Choroid plexus epithelial cell (primary cell): Measurements from ENCODE around the gene LRFN3.

Experiments used
- DNase-seq: peaks from one replicate; pipeline ENCODE4 v3.0.0-alpha.2; 2010; ENCODE audit warnings: low read depth
- H3K4me3 ChIP-seq: 2 replicates; pipeline ENCODE4 v1.5.1; 2011; ENCODE audit warnings: low read depth, mild to moderate bottlenecking, control low read depth, low read length, moderate library complexity
- TF ChIP-seq, protein P1 (sequence below): conservative IDR thresholded peaks from 2 replicates; pipeline ENCODE4 v1.5.1; 2011; ENCODE audit warnings: low read depth, mild to moderate bottlenecking, control low read depth, inconsistent platforms, low read length, moderate library complexity

LRFN3 gene

DNA sequence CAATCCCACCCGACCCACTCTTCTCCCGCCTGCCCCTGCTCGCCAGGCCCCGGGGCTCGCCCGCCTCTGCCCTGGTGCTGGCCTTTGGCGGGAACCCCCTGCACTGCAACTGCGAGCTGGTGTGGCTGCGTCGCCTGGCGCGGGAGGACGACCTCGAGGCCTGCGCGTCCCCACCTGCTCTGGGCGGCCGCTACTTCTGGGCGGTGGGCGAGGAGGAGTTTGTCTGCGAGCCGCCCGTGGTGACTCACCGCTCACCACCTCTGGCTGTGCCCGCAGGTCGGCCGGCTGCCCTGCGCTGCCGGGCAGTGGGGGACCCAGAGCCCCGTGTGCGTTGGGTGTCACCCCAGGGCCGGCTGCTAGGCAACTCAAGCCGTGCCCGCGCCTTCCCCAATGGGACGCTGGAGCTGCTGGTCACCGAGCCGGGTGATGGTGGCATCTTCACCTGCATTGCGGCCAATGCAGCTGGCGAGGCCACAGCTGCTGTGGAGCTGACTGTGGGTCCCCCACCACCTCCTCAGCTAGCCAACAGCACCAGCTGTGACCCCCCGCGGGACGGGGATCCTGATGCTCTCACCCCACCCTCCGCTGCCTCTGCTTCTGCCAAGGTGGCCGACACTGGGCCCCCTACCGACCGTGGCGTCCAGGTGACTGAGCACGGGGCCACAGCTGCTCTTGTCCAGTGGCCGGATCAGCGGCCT lies 4.1 kb downstream of the LRFN3 start:
- H3K4me3 ChIP-seq: no peak overlapping the region
- TF ChIP-seq, protein P1, sequence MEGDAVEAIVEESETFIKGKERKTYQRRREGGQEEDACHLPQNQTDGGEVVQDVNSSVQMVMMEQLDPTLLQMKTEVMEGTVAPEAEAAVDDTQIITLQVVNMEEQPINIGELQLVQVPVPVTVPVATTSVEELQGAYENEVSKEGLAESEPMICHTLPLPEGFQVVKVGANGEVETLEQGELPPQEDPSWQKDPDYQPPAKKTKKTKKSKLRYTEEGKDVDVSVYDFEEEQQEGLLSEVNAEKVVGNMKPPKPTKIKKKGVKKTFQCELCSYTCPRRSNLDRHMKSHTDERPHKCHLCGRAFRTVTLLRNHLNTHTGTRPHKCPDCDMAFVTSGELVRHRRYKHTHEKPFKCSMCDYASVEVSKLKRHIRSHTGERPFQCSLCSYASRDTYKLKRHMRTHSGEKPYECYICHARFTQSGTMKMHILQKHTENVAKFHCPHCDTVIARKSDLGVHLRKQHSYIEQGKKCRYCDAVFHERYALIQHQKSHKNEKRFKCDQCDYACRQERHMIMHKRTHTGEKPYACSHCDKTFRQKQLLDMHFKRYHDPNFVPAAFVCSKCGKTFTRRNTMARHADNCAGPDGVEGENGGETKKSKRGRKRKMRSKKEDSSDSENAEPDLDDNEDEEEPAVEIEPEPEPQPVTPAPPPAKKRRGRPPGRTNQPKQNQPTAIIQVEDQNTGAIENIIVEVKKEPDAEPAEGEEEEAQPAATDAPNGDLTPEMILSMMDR: no peak
- no peak for DNase-seq

DNA sequence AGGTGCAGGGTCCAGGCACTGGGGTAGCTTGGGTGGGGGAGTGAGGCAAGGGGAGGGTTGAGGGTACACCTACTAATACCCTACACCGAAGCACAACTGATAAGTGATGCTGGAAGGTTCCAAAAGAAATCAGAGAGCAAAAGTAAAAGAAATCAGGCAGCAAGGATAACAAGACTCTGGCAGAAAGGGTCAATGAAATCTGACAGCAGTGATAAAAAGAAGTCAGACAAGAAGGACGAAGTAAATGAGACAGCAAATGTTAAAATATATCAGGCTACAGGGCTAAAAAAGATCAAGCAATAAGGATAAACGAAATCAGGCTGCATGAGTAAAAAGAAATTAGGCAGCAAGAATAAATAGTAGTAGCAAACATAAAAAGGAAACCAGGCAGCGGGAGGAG lies 4.7 kb downstream of the LRFN3 start:
- DNase-seq: no peak
- no peak overlapping the region for H3K4me3 ChIP-seq
- TF ChIP-seq, protein P1: no peak

DNA sequence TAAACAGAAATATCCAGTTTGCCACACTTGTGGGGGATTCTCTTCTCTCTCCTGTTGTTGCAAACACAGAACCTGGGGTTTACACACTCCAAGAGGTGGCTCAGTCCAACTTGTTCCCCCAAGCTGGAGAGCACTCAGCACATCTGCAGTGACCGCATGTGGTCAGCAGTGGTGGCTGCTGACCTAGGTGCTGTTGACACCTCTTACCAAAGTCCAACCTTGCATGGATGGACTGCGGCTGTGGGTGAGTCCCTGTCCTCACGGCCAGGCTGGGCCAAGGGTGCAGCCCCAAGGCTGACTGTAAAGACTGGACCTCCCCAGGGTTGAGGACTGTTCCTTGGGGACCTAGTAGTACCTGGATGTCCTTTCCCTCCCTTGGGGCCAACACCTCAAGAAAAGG lies 6.1 kb downstream of the LRFN3 start:
- no peak overlapping the region for H3K4me3 ChIP-seq
- TF ChIP-seq, protein P1: no peak
- no peak for DNase-seq

DNA sequence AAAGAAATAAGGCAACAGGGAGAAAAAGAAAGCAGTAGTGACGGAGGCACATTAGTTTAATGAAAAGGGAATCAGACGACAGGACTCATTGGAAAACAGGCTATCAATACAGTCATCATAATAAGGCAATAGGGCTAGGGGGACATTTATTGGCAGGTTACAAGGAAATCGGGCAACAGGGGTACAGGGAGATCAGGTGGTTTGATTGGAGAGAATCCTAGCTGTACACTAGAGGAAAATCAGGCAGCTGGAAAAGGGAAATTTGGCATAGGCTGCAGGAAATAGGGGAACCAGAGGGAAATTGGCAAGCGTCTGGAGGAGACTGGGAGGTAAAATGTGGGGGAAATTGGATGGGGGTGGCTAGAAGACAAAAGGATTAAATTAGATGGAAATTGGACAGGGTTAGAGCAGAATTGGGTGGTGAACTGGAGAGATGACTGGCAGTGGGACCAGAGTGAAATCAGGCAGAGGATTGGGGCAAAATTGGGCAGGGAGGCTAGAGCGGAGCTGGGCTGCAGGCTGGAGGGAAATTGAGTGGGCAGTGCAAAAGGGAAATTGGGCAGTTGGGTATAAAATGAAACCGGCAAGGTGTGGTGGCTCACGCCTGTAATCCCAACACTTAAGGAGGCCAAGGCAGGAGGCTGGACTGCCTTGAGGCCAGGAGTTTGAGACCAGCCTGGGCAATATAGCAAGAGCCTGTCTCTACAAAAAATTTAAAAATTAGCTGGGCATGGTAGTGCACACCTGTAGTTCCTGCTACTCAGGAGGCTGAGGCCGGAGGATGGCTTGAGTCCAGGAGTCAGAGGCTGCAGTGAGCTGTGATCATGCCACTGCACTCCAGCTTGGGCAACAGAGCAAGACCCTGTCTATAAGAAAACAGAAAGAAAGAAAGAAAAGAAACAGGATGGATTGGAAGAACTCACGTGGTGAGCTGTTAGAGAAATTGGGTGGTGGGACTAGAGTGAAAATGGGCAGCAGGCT lies 7.4 kb downstream of the LRFN3 start:
- no peak for DNase-seq
- no peak overlapping the region for H3K4me3 ChIP-seq
- TF ChIP-seq, protein P1: no peak

GRCh38 chr19:35944556-35944955 lies 8.4 kb downstream of the LRFN3 start:
- H3K4me3 ChIP-seq: no peak overlapping the region
- no peak for DNase-seq
- TF ChIP-seq, protein P1: no peak

DNA sequence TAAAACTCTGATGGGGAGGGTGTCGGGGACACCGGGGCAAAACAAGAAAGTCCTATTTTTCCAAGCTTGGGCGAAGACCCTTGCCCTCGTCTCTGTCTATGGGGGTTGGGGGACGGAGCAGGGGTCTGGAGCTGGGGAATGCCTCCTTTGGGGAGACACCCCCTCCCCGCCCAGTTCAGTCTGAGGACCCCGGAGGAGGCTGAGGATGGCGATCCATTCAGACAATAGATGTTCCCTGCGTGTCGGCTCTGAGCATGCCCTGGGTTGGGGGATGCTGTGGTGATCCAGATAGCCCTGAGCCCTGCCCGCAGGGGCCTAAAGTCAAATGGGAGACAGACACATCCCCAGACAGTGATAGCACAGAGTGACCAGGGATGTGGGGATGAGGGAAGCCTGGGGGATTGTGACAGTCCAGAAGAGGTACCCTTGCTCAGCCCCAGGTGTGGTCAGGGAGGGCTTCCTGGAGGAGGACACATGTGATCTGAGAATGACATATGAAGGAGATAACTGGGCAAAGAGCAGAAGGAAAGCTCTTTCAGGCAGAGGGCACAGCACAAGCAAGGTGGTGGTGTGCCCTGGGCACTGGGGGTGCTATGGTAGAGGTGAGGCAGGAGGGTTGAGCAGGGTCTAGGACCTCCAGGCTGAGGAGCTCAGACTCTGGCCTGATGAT lies 9.1 kb downstream of the LRFN3 start:
- H3K4me3 ChIP-seq: no peak overlapping the region
- TF ChIP-seq, protein P1: no peak
- no peak for DNase-seq
